Smooth muscle cell (in vitro differentiated cells): ENCODE measurements around the gene AOAH. TPM values are rescaled to one million over a fixed set of nuclear protein-coding genes. Genes with fewer than 3 reads are reported as not detected.
A peak's percentile ranks its signal among the peaks of the same experiment; 100 is the strongest.

ENCODE experiments used
- DNase-seq: peaks from one replicate; lab custom pipeline; 2025; ENCODE audit not compliant: unreplicated experiment; lab: John Stamatoyannopoulos, UW
- H2AFZ ChIP-seq: fragments of 200-600 bp; sonication (generic); 2 replicates; pipeline ENCODE4 v1.6.0; 2016; ENCODE audit warnings: antibody characterized with exemption, low read depth, mild to moderate bottlenecking
- H3F3A ChIP-seq: fragments of 200-600 bp; sonication (generic); 2 replicates; pipeline ENCODE4 v1.6.0; 2017; ENCODE audit warnings: antibody characterized with exemption, low read depth
- H3K27ac ChIP-seq: fragments of 200-600 bp; sonication (generic); 2 replicates; pipeline ENCODE4 v1.5.1; 2016; ENCODE audit warnings: low read depth, mild to moderate bottlenecking
- H3K27me3 ChIP-seq: fragments of 200-600 bp; sonication (generic); 2 replicates; pipeline ENCODE4 v1.6.1; 2016; ENCODE audit warnings: low read depth, mild to moderate bottlenecking
- H3K36me3 ChIP-seq: fragments of 200-600 bp; sonication (generic); 2 replicates; pipeline ENCODE4 v1.5.1; 2016; ENCODE audit warnings: low read depth
- H3K4me1 ChIP-seq: fragments of 200-600 bp; sonication (generic); 2 replicates; pipeline ENCODE4 v1.5.1; 2016; ENCODE audit warnings: low read depth
- H3K4me2 ChIP-seq: fragments of 200-600 bp; sonication (generic); 2 replicates; pipeline ENCODE4 v1.6.0; 2016; ENCODE audit warnings: mild to moderate bottlenecking
- H3K4me3 ChIP-seq: fragments of 200-600 bp; sonication (generic); 2 replicates; pipeline ENCODE4 v1.5.1; 2016; ENCODE audit warnings: mild to moderate bottlenecking
- H3K79me2 ChIP-seq: fragments of 200-600 bp; sonication (generic); 2 replicates; pipeline ENCODE4 v1.6.0; 2016; ENCODE audit warnings: low read depth, mild to moderate bottlenecking
- H3K9ac ChIP-seq: fragments of 200-600 bp; sonication (generic); 2 replicates; pipeline ENCODE4 v1.6.0; 2016; ENCODE audit warnings: low read depth
- H3K9me3 ChIP-seq: fragments of 200-600 bp; sonication (generic); replicated peaks from 2 replicates; pipeline ENCODE4 v1.5.1; 2016; ENCODE audit warnings: low read depth
- H4K20me1 ChIP-seq: fragments of 200-600 bp; sonication (generic); 2 replicates; pipeline ENCODE4 v1.6.0; 2016; ENCODE audit warnings: low read depth
- WGBS: methylation state at CpG from one replicate; pipeline ENCODE4 v1.1.7; 2016; ENCODE audit warnings: low lambda C conversion rate; 5-methylcytosine and 5-hydroxymethylcytosine counted together
- polyA plus RNA-seq: library from polyadenylated mRNA; unstranded; fragments of >200 nt; fragmentation: Nextera tagmentation; extraction: Ambion mirVana; gene quantifications from 2 replicates; pipeline ENCODE4 v1.2.1, GENCODE V29; 2016
- total RNA-seq: library from RNA; depleted of rRNA; stranded (reverse); fragments of >200 nt; gene quantifications from 2 replicates; pipeline ENCODE4 v1.2.3, GENCODE V29; 2014
- TF ChIP-seq, protein P1 (sequence below): fragments of 200-600 bp; sonication (generic); IDR thresholded peaks from 2 replicates; pipeline ENCODE4 v1.5.1; 2017; ENCODE audit warnings: borderline replicate concordance, mild to moderate bottlenecking, antibody characterized with exemption; ENCODE audit not compliant: insufficient read depth, poor library complexity, severe bottlenecking

The AOAH gene
- total and polyA plus RNA-seq, 2 experiments from 2014 or later: not detected

DNA sequence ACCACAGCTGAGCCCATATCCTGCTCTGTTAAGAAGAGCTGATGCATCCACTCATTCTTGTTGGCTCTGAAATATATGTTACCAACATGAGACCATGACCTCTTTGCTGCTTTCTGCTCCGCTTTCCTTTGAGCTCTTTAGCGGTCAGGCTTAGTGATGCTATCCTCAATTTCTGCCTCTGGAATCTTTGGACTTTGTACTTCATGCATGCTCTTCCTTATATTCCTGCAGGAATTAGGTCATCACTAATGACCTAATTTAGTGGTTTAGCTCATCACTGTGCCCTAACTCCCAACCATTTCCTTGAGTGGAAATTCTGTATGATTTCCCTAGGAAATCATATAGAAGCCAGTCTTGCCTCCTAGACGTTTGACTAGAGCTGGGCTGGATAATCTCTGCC is 119.5 kb downstream of the AOAH start:
- Histone ChIP-seq H3K27ac (peak overlapping the region; percentile 55), H3K4me1 (peaks cover 24% of the 10 kb centered on the region), H3F3A (no peaks in the 10 kb centered on the region), H3K27me3 (no peaks in the 10 kb centered on the region), H3K79me2 (no peaks in the 10 kb centered on the region), H3K36me3 (no peaks in the 10 kb centered on the region), H3K9me3 (no peaks in the 10 kb centered on the region), H4K20me1 (no peaks in the 10 kb centered on the region), H3K9ac (no peak overlapping the region), H3K4me3 (no peak overlapping the region), H2AFZ (no peak overlapping the region), H3K4me2 (peak overlapping the region; percentile 25)
- TF ChIP-seq, protein P1, sequence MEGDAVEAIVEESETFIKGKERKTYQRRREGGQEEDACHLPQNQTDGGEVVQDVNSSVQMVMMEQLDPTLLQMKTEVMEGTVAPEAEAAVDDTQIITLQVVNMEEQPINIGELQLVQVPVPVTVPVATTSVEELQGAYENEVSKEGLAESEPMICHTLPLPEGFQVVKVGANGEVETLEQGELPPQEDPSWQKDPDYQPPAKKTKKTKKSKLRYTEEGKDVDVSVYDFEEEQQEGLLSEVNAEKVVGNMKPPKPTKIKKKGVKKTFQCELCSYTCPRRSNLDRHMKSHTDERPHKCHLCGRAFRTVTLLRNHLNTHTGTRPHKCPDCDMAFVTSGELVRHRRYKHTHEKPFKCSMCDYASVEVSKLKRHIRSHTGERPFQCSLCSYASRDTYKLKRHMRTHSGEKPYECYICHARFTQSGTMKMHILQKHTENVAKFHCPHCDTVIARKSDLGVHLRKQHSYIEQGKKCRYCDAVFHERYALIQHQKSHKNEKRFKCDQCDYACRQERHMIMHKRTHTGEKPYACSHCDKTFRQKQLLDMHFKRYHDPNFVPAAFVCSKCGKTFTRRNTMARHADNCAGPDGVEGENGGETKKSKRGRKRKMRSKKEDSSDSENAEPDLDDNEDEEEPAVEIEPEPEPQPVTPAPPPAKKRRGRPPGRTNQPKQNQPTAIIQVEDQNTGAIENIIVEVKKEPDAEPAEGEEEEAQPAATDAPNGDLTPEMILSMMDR: no peak
- WGBS: 31% methylated on average over 3 of the region's 3 CpGs
- no peak for DNase-seq

DNA sequence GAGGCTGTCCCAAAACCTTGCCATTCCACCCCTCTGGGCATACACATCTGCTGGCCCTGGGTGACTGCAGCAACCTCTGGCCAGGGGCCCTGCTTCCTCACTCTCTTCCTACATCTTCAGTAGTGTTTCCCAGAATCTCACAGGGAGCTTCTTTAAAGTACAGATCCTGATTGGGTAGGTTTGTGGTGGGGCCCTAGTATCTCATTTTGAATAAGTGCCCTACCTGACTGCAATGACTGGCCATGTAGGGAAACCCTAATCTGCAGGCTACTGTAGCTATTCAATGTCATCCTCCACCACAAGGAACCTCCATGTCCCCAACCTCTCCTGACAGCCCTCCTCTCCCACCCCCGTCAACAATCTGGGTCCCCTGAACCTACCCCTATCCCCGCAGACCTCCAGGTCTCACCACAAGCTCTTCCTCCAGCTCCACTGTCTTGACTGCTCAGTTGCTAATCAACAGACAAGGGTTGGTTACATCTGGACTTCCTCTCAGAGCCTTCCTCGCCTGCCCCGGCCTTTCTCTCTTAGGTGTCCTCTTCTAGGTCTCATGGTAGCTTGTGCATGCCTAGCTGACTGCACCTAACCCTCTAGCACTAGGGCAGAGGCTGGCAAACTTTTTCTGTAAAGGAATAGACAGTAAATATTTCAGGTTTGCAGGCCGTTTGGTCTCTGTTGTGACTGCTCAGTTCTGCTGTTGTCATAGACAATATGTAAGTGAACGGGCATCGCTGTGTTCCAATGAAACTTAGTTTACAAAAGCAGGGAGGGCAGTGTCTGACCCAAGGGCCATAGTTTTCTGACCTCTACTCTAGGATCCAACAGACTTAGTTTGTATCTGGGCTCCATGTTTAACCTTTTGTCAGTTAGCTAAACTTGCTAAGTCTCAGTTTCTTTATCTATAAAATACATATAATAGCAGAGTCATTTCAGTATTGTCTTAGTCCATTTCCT is 121.1 kb downstream of the AOAH start:
- H3K36me3 ChIP-seq: no peaks in the 10 kb centered on the region
- no peaks in the 10 kb centered on the region for H3K27me3 ChIP-seq
- no peak overlapping the region for H3K27ac ChIP-seq
- no peak overlapping the region for H3K4me2 ChIP-seq
- no peaks in the 10 kb centered on the region for H4K20me1 ChIP-seq
- no peak overlapping the region for H3K9ac ChIP-seq
- H3K79me2 ChIP-seq: no peaks in the 10 kb centered on the region
- no peaks in the 10 kb centered on the region for H3K9me3 ChIP-seq
- 97% methylated on average over 7 of the region's 7 CpGs for WGBS
- no peaks in the 10 kb centered on the region for H3F3A ChIP-seq
- TF ChIP-seq, protein P1: no peak
- peaks cover 24% of the 10 kb centered on the region for H3K4me1 ChIP-seq
- no peak overlapping the region for H2AFZ ChIP-seq
- H3K4me3 ChIP-seq: no peak overlapping the region
- DNase-seq: no peak

DNA sequence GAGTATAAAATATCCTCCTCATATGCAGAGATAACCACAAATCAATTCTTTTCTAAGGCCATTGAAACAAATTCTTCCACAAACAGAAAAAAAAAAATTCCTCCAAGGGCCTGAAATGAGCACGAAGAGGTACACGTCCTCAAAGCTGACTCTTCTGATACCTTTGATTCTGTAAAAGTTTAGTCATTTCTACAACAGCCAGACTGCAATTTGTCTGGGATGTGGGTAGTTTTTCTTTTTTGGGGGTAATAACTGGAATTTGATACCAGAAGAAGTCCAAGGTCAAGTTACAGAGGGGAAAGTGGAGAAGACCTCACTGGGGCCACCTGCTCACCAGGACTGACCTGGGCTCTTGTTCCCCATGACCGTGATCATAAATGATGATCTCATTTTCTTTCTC is 121.8 kb downstream of the AOAH start:
- WGBS: 97% methylated on average over 3 of the region's 3 CpGs
- H3K27ac ChIP-seq: no peak overlapping the region

More for the DNA sequence above, 121.8 kb downstream of the AOAH start:
- no peak overlapping the region for H3K4me2 ChIP-seq
- TF ChIP-seq, protein P1: no peak
- H3K9ac ChIP-seq: no peak overlapping the region
- no peak overlapping the region for H3K4me3 ChIP-seq
- no peaks in the 10 kb centered on the region for H3K79me2 ChIP-seq
- no peaks in the 10 kb centered on the region for H3F3A ChIP-seq
- H3K4me1 ChIP-seq: peaks cover 24% of the 10 kb centered on the region
- H4K20me1 ChIP-seq: no peaks in the 10 kb centered on the region
- no peak for DNase-seq
- no peaks in the 10 kb centered on the region for H3K9me3 ChIP-seq
- H2AFZ ChIP-seq: no peak overlapping the region
- H3K27me3 ChIP-seq: no peaks in the 10 kb centered on the region
- no peaks in the 10 kb centered on the region for H3K36me3 ChIP-seq
